Dendritic cell treated with granulocyte-macrophage colony-stimulating factor and Interleukin-4, amounts not matched to agents 40 ng/mL and 50 ng/mL, for 4 days (primary cell): ENCODE results near the gene OGDH.
A peak's percentile ranks its signal among the peaks of the same experiment; 100 is the strongest.

Experiments
- H3K27ac Mint-ChIP-seq: one replicate; pipeline ENCODE4 v1.8.0; 2022; ENCODE audit warnings: mild to moderate bottlenecking, mixed read lengths
- H3K27me3 Mint-ChIP-seq: one replicate; pipeline ENCODE4 v1.8.0; 2022; ENCODE audit warnings: mild to moderate bottlenecking, mixed read lengths
- H3K36me3 Mint-ChIP-seq: one replicate; pipeline ENCODE4 v1.8.0; 2022; ENCODE audit warnings: low read depth, mixed read lengths
- H3K4me1 Mint-ChIP-seq: one replicate; pipeline ENCODE4 v1.8.0; 2022; ENCODE audit warnings: low read depth, mixed read lengths
- H3K4me3 Mint-ChIP-seq: one replicate; pipeline ENCODE4 v1.8.0; 2022; ENCODE audit warnings: mild to moderate bottlenecking, moderate library complexity, mixed read lengths
- H3K9me3 Mint-ChIP-seq: one replicate; pipeline ENCODE4 v1.8.0; 2022; ENCODE audit warnings: mixed read lengths
- intact Hi-C: fragments of 100-400 bp; cut with micrococcal nuclease; formaldehyde crosslinking; loops from one replicate; pipeline ENCODE4 v1.15.0; 2022

OGDH gene

GRCh38 chr7:44617225-44617890 lies 10.9 kb downstream of the OGDH start:
- intact Hi-C loops = no loop called here
- H3K27ac Mint-ChIP-seq = peak overlapping the region; percentile 75
- H3K4me1 Mint-ChIP-seq = peaks cover 84% of the 10 kb centered on the region
- H3K9me3 Mint-ChIP-seq = no peaks in the 10 kb centered on the region
- no peak overlapping the region for H3K4me3 Mint-ChIP-seq
- peaks cover 50% of the 10 kb centered on the region for H3K36me3 Mint-ChIP-seq
- no peaks in the 10 kb centered on the region for H3K27me3 Mint-ChIP-seq

GRCh38 chr7:44618045-44618444 lies 11.6 kb downstream of the OGDH start:
- Mint-ChIP-seq H3K9me3 (no peaks in the 10 kb centered on the region), H3K4me1 (peaks cover 83% of the 10 kb centered on the region), H3K4me3 (no peak overlapping the region), H3K27me3 (no peaks in the 10 kb centered on the region), H3K27ac (peak overlapping the region; percentile 91), H3K36me3 (peaks cover 47% of the 10 kb centered on the region)
- intact Hi-C loops = no loop called here

- H3K27me3 Mint-ChIP-seq = no peaks in the 10 kb centered on the region
- no peak overlapping the region for H3K4me3 Mint-ChIP-seq
- no peaks in the 10 kb centered on the region for H3K9me3 Mint-ChIP-seq
- intact Hi-C loops = no loop called here
- H3K36me3 Mint-ChIP-seq = peaks cover 50% of the 10 kb centered on the region
- H3K4me1 Mint-ChIP-seq = peaks cover 86% of the 10 kb centered on the region
- peak overlapping the region; percentile 91 for H3K27ac Mint-ChIP-seq
These were observed 12.3 kb downstream of the OGDH start for GRCh38 chr7:44618753-44619152.

GRCh38 chr7:44621034-44621749 lies 14.8 kb downstream of the OGDH start:
- H3K4me1 Mint-ChIP-seq = peaks cover 72% of the 10 kb centered on the region
- peak overlapping the region; percentile 53 for H3K4me3 Mint-ChIP-seq

GRCh38 chr7:44621750-44622103 lies 15.3 kb downstream of the OGDH start:
- Mint-ChIP-seq H3K4me1 (peaks cover 71% of the 10 kb centered on the region), H3K9me3 (no peaks in the 10 kb centered on the region), H3K27ac (peak overlapping the region; percentile 91), H3K27me3 (no peaks in the 10 kb centered on the region), H3K4me3 (peak overlapping the region; percentile 53), H3K36me3 (peaks cover 71% of the 10 kb centered on the region)
- intact Hi-C loops = loop anchor here (2.0 kb wide), 1 partner anchor 15 kb away; the partner anchor contains the start of gene OGDH

More at GRCh38 chr7:44621034-44621749, 14.8 kb downstream of the OGDH start:
- Mint-ChIP-seq H3K36me3 (peaks cover 66% of the 10 kb centered on the region), H3K27me3 (no peaks in the 10 kb centered on the region), H3K9me3 (no peaks in the 10 kb centered on the region), H3K27ac (peak overlapping the region; percentile 91)
- intact Hi-C loops = loop anchor here (2.0 kb wide), 1 partner anchor 14 kb away; the partner anchor contains the start of gene OGDH

- Mint-ChIP-seq H3K9me3 (no peaks in the 10 kb centered on the region), H3K27ac (peak overlapping the region; percentile 91), H3K4me1 (peaks cover 63% of the 10 kb centered on the region), H3K4me3 (no peak overlapping the region), H3K27me3 (no peaks in the 10 kb centered on the region), H3K36me3 (peaks cover 79% of the 10 kb centered on the region)
- intact Hi-C loops = no loop called here
These were observed 16.1 kb downstream of the OGDH start for GRCh38 chr7:44622342-44623151.

- peaks cover 80% of the 10 kb centered on the region for H3K36me3 Mint-ChIP-seq
- H3K4me3 Mint-ChIP-seq = no peak overlapping the region
- no peak overlapping the region for H3K27ac Mint-ChIP-seq
These were observed 17.9 kb downstream of the OGDH start for GRCh38 chr7:44624318-44624717.

GRCh38 chr7:44625526-44626471 lies 19.4 kb downstream of the OGDH start:
- H3K27ac Mint-ChIP-seq = peak overlapping the region; percentile 25

More at GRCh38 chr7:44624318-44624717, 17.9 kb downstream of the OGDH start:
- intact Hi-C loops = no loop called here
- H3K9me3 Mint-ChIP-seq = no peaks in the 10 kb centered on the region
- no peaks in the 10 kb centered on the region for H3K27me3 Mint-ChIP-seq
- H3K4me1 Mint-ChIP-seq = peaks cover 55% of the 10 kb centered on the region

GRCh38 chr7:44626620-44627019 lies 20.2 kb downstream of the OGDH start:
- peak overlapping the region; percentile 25 for H3K27ac Mint-ChIP-seq
- no peaks in the 10 kb centered on the region for H3K27me3 Mint-ChIP-seq
- no peak overlapping the region for H3K4me3 Mint-ChIP-seq
- H3K9me3 Mint-ChIP-seq = no peaks in the 10 kb centered on the region
- H3K36me3 Mint-ChIP-seq = peaks cover 86% of the 10 kb centered on the region
- intact Hi-C loops = no loop called here
- peaks cover 57% of the 10 kb centered on the region for H3K4me1 Mint-ChIP-seq

More at GRCh38 chr7:44625526-44626471, 19.4 kb downstream of the OGDH start:
- Mint-ChIP-seq H3K4me1 (peaks cover 57% of the 10 kb centered on the region), H3K36me3 (peaks cover 85% of the 10 kb centered on the region), H3K27me3 (no peaks in the 10 kb centered on the region), H3K9me3 (no peaks in the 10 kb centered on the region), H3K4me3 (no peak overlapping the region)
- intact Hi-C loops = no loop called here

- Mint-ChIP-seq H3K4me1 (peaks cover 60% of the 10 kb centered on the region), H3K9me3 (no peaks in the 10 kb centered on the region), H3K27ac (peak overlapping the region; percentile 84), H3K36me3 (peaks cover 73% of the 10 kb centered on the region), H3K27me3 (no peaks in the 10 kb centered on the region), H3K4me3 (no peak overlapping the region)
- intact Hi-C loops = no loop called here
These were observed 23.5 kb downstream of the OGDH start for GRCh38 chr7:44629829-44630522.

GRCh38 chr7:44630792-44631457 lies 24.5 kb downstream of the OGDH start:
- Mint-ChIP-seq H3K4me3 (no peak overlapping the region), H3K9me3 (no peaks in the 10 kb centered on the region), H3K4me1 (peaks cover 70% of the 10 kb centered on the region), H3K27ac (peak overlapping the region; percentile 84), H3K36me3 (peaks cover 64% of the 10 kb centered on the region), H3K27me3 (no peaks in the 10 kb centered on the region)
- intact Hi-C loops = no loop called here

GRCh38 chr7:44631458-44632115 lies 25.2 kb downstream of the OGDH start:
- Mint-ChIP-seq H3K36me3 (peaks cover 63% of the 10 kb centered on the region), H3K27ac (peak overlapping the region; percentile 84), H3K9me3 (no peaks in the 10 kb centered on the region), H3K4me1 (peaks cover 77% of the 10 kb centered on the region), H3K27me3 (no peaks in the 10 kb centered on the region), H3K4me3 (peak overlapping the region; percentile 34)
- intact Hi-C loops = no loop called here
